Astrocyte (in vitro differentiated cells and primary cell): ENCODE data around the gene SBF2. TPM values are rescaled to one million over a fixed set of nuclear protein-coding genes. Genes with fewer than 3 reads are reported as not detected.

ENCODE experiments used
- DNase-seq: peaks from one replicate; pipeline ENCODE4 v3.0.0-alpha.2; 2010; ENCODE audit warnings: low read depth
- FAIRE-seq: peaks from 2 replicates; lab custom pipeline; 2011; peaks lifted over from hg19 to GRCh38; lab: Jason Lieb, UNC
- H2AFZ ChIP-seq: 2 replicates; pipeline ENCODE4 v1.6.0; 2012; ENCODE audit warnings: low read depth, low read length, inconsistent platforms
- H3K27ac ChIP-seq: 2 replicates; pipeline ENCODE4 v1.5.1; 2011; ENCODE audit warnings: low read depth, low read length, inconsistent platforms
- H3K27me3 ChIP-seq: 2 replicates; pipeline ENCODE4 v1.6.0; 2011; ENCODE audit warnings: low read length, inconsistent platforms; ENCODE audit not compliant: insufficient read depth
- H3K36me3 ChIP-seq: 2 replicates; pipeline ENCODE4 v1.5.1; 2011; ENCODE audit warnings: low read length, inconsistent platforms; ENCODE audit not compliant: insufficient read depth
- H3K4me1 ChIP-seq: 2 replicates; pipeline ENCODE4 v1.5.1; 2011; ENCODE audit warnings: low read length, inconsistent platforms; ENCODE audit not compliant: insufficient read depth
- H3K4me2 ChIP-seq: 2 replicates; pipeline ENCODE4 v1.6.0; 2012; ENCODE audit warnings: low read length, inconsistent platforms
- H3K4me3 ChIP-seq: 2 replicates; pipeline ENCODE4 v1.5.1; 2011; ENCODE audit warnings: low read depth, mild to moderate bottlenecking, low read length, inconsistent platforms; ENCODE audit not compliant: insufficient read depth
- H3K79me2 ChIP-seq: 2 replicates; pipeline ENCODE4 v1.6.0; 2012; ENCODE audit warnings: mild to moderate bottlenecking, low read length, inconsistent platforms; ENCODE audit not compliant: insufficient read depth
- H3K9ac ChIP-seq: 2 replicates; pipeline ENCODE4 v1.6.0; 2012; ENCODE audit warnings: mild to moderate bottlenecking, low read length, inconsistent platforms
- H3K9me3 ChIP-seq: 2 replicates; pipeline ENCODE4 v1.5.1; 2012; ENCODE audit warnings: low read depth, mild to moderate bottlenecking, low read length, inconsistent platforms; ENCODE audit not compliant: insufficient read depth
- H4K20me1 ChIP-seq: 2 replicates; pipeline ENCODE4 v1.6.0; 2012; ENCODE audit warnings: low read length, inconsistent platforms; ENCODE audit not compliant: insufficient read depth
- H3K27ac Mint-ChIP-seq: one replicate; pipeline ENCODE4 v1.8.0; 2021; ENCODE audit warnings: mild to moderate bottlenecking, mixed read lengths; ENCODE audit not compliant: unreplicated experiment
- H3K27me3 Mint-ChIP-seq: one replicate; pipeline ENCODE4 v1.8.0; 2021; ENCODE audit warnings: low read depth, mixed read lengths; ENCODE audit not compliant: unreplicated experiment
- H3K36me3 Mint-ChIP-seq: one replicate; pipeline ENCODE4 v1.8.0; 2021; ENCODE audit warnings: low read depth, mixed read lengths; ENCODE audit not compliant: unreplicated experiment
- H3K4me1 Mint-ChIP-seq: one replicate; pipeline ENCODE4 v1.8.0; 2021; ENCODE audit warnings: low read depth, mixed read lengths; ENCODE audit not compliant: unreplicated experiment
- H3K4me3 Mint-ChIP-seq: one replicate; pipeline ENCODE4 v1.8.0; 2021; ENCODE audit warnings: mild to moderate bottlenecking, moderate library complexity, mixed read lengths; ENCODE audit not compliant: unreplicated experiment
- H3K9me3 Mint-ChIP-seq: one replicate; pipeline ENCODE4 v1.8.0; 2021; ENCODE audit warnings: mild to moderate bottlenecking, mixed read lengths; ENCODE audit not compliant: unreplicated experiment
- EZH2 ChIP-seq: IDR thresholded peaks from 2 replicates; pipeline ENCODE4 v1.6.1; 2012; ENCODE audit warnings: mild to moderate bottlenecking, low read length, inconsistent platforms; ENCODE audit not compliant: insufficient read depth
- total RNA-seq: library from RNA; stranded (reverse); gene quantifications from 2 replicates; pipeline ENCODE4 v1.2.1, GENCODE V29; 2021
- TF ChIP-seq, protein P1 (sequence below): IDR thresholded peaks from 2 replicates; pipeline ENCODE4 v1.5.1; 2011; ENCODE audit warnings: low read depth, mild to moderate bottlenecking, inconsistent platforms, low read length, moderate library complexity; ENCODE audit not compliant: insufficient read depth

SBF2 gene
- total RNA-seq, 1 donor from 2014 or later, result 50.0 TPM

DNA sequence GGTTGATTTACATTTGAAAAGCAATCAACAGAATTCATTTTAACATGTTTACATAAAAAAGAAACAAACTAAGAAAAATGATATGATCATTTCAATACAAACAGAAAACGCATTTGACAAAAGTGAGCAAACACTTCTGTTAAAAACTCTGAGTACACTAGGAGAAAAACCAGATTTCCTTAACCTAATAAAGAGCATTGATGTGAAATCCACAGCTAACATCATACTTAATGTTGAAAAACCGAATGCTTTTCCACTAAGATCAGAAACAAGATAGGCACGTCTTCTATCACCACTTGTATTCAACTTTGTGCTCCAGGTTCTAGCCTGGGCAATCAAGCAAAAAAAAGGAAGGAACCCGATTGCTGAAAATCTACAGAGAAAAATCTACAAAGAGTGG lies 227.6 kb downstream of the SBF2 start:
- DNase-seq, result no peak
- Histone ChIP-seq H3K4me2 (no peak overlapping the region), H4K20me1 (peaks cover 6% of the 10 kb centered on the region), H3K27ac (no peak overlapping the region), H3K36me3 (no peaks in the 10 kb centered on the region), H3K4me3 (no peak overlapping the region), H3K4me1 (no peaks in the 10 kb centered on the region), H3K9me3 (peaks cover 3% of the 10 kb centered on the region), H3K79me2 (peaks cover 11% of the 10 kb centered on the region), H2AFZ (no peak overlapping the region), H3K27me3 (no peaks in the 10 kb centered on the region), H3K9ac (no peak overlapping the region)
- Mint-ChIP-seq H3K27me3 (no peaks in the 10 kb centered on the region), H3K27ac (no peak overlapping the region), H3K4me3 (no peak overlapping the region), H3K9me3 (peaks cover 13% of the 10 kb centered on the region), H3K36me3 (peaks cover 4% of the 10 kb centered on the region), H3K4me1 (no peaks in the 10 kb centered on the region)
- no peak for FAIRE-seq
- TF ChIP-seq EZH2, result no peak
- TF ChIP-seq, protein P1, sequence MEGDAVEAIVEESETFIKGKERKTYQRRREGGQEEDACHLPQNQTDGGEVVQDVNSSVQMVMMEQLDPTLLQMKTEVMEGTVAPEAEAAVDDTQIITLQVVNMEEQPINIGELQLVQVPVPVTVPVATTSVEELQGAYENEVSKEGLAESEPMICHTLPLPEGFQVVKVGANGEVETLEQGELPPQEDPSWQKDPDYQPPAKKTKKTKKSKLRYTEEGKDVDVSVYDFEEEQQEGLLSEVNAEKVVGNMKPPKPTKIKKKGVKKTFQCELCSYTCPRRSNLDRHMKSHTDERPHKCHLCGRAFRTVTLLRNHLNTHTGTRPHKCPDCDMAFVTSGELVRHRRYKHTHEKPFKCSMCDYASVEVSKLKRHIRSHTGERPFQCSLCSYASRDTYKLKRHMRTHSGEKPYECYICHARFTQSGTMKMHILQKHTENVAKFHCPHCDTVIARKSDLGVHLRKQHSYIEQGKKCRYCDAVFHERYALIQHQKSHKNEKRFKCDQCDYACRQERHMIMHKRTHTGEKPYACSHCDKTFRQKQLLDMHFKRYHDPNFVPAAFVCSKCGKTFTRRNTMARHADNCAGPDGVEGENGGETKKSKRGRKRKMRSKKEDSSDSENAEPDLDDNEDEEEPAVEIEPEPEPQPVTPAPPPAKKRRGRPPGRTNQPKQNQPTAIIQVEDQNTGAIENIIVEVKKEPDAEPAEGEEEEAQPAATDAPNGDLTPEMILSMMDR, result no peak

DNA sequence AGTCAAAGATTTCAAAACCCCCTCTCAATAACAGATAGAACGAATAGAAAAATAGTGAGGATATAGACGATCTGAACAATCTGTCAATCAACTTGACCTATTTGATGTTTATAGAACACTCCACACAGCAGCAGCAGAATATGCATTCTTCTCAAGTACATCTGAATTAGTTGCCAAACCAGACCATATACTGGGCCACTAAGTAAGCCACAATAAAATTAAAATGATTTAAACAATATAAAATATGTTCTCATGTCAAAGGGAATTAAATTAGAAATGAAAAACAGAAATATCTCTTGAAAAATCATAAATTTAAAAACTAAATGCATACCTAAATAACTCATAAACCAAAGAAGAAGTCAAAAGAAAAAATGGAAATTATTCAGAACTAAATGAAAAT lies 229.2 kb downstream of the SBF2 start:
- H3K9me3 ChIP-seq, result peaks cover 3% of the 10 kb centered on the region
- H3K9me3 Mint-ChIP-seq, result peaks cover 6% of the 10 kb centered on the region

DNA sequence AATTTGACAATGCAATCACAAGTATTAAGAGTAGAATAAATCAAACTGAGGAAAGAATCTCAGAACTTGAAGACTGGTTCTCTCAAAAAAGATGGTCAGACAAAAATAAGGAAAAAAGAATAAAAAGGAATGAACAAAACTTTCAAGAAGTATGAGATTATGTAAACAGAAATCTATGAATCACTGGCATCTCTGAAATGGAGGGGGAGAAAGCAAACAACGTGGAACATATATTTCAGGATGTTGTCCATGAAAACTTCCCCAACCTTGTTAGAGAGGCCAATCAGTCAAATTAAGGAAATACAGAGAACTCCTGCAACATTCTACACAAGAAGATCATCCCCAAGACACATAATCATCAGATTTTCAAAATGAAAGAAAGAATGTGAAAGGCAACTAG lies 235.7 kb downstream of the SBF2 start:
- no peak overlapping the region for H3K4me3 Mint-ChIP-seq
- H3K27ac Mint-ChIP-seq, result no peak overlapping the region
- peak overlapping the region; percentile 4 for H3K4me2 ChIP-seq
- H3K9me3 Mint-ChIP-seq, result peaks cover 18% of the 10 kb centered on the region
- H3K27me3 Mint-ChIP-seq, result no peaks in the 10 kb centered on the region
- no peak overlapping the region for H3K4me3 ChIP-seq
- TF ChIP-seq EZH2, result no peak
- TF ChIP-seq, protein P1, result no peak
- no peaks in the 10 kb centered on the region for H4K20me1 ChIP-seq
- H3K36me3 Mint-ChIP-seq, result peaks cover 2% of the 10 kb centered on the region
- DNase-seq (no peak), FAIRE-seq (no peak)
- H3K9ac ChIP-seq, result no peak overlapping the region
- H2AFZ ChIP-seq, result no peak overlapping the region
- no peaks in the 10 kb centered on the region for H3K36me3 ChIP-seq
- H3K9me3 ChIP-seq, result peaks cover 3% of the 10 kb centered on the region
- H3K27ac ChIP-seq, result no peak overlapping the region
- H3K4me1 Mint-ChIP-seq, result peaks cover 3% of the 10 kb centered on the region
- H3K79me2 ChIP-seq, result peaks cover 25% of the 10 kb centered on the region
- H3K4me1 ChIP-seq, result no peaks in the 10 kb centered on the region
- H3K27me3 ChIP-seq, result no peaks in the 10 kb centered on the region

More for the DNA sequence above, 229.2 kb downstream of the SBF2 start:
- Mint-ChIP-seq H3K36me3 (no peaks in the 10 kb centered on the region), H3K27me3 (no peaks in the 10 kb centered on the region), H3K4me3 (no peak overlapping the region), H3K27ac (no peak overlapping the region), H3K4me1 (no peaks in the 10 kb centered on the region)
- DNase-seq (no peak), FAIRE-seq (no peak)
- peaks cover 6% of the 10 kb centered on the region for H4K20me1 ChIP-seq
- H3K36me3 ChIP-seq, result no peaks in the 10 kb centered on the region
- no peak overlapping the region for H3K4me3 ChIP-seq
- no peaks in the 10 kb centered on the region for H3K27me3 ChIP-seq
- peaks cover 11% of the 10 kb centered on the region for H3K79me2 ChIP-seq
- no peak overlapping the region for H3K27ac ChIP-seq
- no peak overlapping the region for H3K4me2 ChIP-seq
- TF ChIP-seq EZH2, result no peak
- TF ChIP-seq, protein P1, result no peak
- no peaks in the 10 kb centered on the region for H3K4me1 ChIP-seq
- no peak overlapping the region for H2AFZ ChIP-seq
- no peak overlapping the region for H3K9ac ChIP-seq
